DMS 273 (cell line): Measurements from ENCODE around the gene PLGLB2.
"Not testable (repeated sequence)": the region's sequence is repeated elsewhere in the genome, so short reads cannot be mapped to it uniquely, and the experiment has no call there.

Source experiments
- DNase-seq: peaks from one replicate; lab custom pipeline; 2025; ENCODE audit not compliant: unreplicated experiment; lab: John Stamatoyannopoulos, UW

The PLGLB2 gene

DNA sequence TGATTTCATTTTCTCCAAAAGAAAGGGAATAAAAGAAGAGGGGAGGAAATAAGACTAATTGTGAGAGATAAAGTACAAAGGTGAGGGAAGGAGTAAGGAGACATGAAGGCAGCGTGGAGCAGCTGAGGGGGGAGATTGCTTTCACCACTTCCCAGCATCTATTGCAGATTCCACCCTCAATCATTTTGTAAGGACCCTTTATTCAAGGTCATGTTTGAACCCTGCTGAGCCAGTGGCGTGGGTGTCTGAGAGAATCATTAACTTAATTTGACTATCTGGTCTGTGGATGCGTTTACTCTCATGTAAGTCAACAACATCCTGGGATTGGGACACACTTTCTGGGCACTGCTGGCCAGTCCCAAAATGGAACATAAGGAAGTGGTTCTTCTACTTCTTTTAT is at the start of gene PLGLB2:
Gene PLGLB2, plus strand, starts transcription at position 297 of the 400 bp plus-strand sequence. Its CDS starts 67 bp downstream, at position 364.
- not testable (repeated sequence) for DNase-seq

DNA sequence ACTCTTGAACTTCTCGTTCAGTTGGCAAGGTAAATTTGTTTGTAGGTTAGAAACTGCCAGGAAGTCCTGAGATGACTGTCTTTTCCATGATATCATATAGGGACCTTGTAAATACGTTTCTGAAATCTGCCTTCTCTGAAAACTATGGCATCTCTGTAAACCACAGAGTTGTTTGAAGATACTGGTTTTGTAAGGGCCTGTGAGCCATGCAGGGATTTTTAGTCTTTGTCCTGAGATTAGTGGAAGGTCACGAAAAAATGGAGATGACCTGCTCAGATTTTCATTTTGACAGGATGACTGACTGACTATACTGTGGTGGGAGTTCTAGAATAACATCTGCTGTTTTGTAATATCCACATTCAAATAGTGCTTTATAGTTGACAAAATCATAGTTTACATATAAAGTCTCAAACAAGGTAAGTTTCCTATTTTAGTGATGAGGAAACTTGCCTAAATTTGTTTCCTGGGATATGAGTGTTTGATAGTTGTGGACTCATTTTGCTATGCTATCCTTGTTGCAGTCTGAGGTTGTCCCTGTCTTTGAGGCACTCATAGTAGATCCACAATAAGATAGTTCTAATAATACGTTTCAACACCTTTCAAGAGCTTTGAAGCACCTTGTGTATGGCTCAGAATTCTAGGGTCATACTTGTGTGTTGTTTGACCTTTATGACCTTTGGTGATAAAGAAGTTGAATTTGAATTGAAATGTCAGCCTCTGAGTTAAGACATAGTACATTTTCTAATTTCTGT is 43.1 kb upstream of the PLGLB2 start:
- DNase-seq, result not testable (repeated sequence)

DNA sequence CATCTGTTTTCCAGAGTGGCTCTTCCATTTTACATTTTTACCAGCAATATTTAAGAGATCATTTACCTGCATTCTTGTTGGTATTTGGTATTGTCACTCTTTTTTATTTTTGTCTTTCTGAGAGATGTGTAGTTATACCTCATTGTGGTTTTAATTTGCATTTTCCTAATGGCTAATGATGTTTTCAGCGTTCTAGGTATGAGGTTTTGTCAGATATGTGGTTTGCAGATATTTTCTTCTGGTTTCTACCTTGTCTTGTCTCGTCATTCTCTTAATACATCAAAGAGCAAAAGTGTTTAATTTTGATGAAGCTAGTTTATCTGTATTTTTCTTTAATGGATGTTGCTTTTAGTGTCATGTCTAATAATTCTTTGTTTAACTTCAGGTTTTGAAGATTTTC is 39.5 kb upstream of the PLGLB2 start:
- DNase-seq, result not testable (repeated sequence)

DNA sequence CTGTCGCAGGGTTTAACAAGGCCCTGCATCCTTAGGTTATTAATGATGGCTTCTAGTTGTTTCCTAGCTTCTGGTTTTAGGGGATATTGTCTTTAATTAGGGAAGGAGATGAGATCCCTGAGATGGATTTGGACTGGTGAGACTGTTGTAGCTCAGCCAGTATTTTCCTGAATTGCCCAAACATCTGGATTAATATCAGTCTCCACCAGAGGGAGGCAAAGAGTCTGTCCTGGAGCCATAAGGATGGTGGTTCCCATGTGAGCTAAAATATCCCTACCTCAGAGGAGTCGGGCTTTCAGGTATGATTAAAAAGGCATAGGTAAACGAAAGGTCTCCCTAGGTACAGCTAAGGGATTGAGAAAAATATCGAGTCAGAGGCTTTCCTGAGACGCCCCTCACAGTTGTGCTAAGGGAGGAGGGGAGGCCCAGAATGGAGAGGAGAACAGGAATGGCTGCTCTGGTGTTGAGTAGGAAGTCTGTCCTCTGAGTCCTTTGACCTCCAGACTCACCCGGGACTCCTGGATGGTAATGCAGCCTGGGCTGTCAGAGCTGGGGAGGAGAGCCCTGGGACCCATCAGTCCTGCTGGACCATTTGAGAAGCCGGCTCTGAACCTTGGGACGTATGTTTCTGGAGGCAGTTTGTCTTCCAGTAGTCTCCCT is 19.8 kb upstream of the PLGLB2 start:
- not testable (repeated sequence) for DNase-seq

DNA sequence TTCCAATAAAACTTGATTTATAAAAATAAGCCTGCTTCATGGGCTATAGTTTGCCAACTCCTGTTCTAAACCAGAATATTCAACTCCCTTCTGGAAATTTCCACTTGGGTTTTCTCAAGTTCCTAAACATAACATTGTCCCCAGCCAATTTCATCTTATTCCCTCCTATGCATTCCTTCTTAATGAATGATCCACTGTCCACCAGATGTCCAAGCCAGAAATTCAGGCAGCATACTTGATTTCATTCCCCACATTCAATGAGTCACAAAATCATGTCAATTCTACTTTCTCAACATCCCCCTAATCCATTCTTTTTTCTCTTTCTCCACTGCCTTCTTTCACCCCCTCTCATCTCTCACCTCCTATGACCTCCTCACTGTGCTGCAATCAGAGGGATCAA is 7.0 kb upstream of the PLGLB2 start:
- DNase-seq, result not testable (repeated sequence)

DNA sequence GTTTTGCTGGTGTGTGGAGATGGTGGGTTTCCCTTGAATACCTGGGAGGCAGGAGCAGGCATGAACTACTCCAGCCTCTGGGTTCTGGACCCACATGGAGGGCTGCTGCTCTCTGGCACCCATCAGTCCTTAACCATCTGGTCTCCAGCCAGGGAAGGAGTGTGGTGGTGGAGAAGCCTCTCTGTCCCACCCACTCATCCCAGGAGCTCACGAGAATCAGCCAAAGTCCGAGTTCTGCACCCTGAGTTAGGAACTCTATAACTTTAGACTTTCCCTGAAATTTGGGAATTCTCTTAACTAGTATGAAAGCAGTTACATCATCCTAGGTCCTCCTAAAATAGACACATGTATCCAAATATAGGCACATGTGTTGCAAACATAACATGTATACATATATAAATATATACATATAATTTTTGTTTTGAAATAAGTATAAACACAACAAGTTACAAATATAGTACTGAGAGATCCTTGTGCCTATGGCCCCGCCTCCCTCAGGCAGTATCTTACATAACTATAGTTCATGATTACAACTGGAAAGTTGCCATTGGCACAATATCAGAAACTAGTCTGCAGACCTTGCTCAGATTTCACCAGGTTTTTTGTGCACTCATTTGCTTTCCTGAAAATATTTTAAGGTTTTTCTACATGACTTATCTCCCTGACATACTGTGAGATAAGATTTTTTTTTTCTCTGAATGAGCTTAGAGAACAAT is 5.3 kb upstream of the PLGLB2 start:
- not testable (repeated sequence) for DNase-seq

DNA sequence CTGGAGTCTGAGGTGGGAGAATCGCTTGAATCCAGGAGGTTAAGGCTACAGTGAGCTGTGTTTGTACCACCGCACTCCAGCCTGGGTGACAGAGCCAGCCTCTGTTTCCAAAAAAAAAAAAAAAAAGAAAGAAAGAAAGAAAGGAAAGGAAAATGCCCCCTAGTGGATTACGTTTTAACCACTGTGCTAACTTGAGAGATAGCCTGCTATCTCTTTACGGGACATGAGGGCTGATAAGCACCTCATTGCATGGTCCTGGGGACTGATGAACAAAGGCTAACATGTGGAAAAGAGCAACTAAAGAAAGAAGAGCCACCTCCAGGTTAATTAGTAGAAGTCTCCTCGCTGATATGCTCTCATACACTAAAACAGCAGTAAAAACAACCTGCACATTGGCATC is 4.2 kb upstream of the PLGLB2 start:
- not testable (repeated sequence) for DNase-seq

DNA sequence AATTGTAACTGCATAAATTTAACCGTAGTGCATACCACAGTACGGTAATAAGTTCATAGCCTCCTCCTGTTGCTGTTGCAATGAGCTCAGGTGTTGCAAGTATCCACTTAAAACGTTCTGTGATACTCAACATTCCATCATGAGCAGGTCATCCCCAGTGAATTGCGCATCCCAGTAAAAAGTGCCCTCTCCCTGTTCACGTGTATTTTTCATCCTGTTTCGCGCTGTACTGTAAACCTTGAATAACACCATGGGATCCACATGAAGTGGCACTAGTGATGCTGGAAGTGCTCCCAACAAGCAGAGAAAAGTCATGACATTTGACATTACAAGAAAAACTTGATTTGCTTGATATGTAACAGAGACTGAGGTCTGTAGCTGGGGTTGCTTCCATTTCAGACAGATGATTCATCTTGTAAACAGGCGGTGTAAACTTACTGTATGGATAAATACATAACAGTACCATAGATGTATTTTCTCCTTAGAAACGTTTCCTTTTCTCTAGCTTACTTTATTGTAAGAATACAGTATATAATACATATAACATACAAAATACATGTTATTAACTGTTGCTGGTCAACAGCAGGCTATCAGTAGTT is 2.4 kb upstream of the PLGLB2 start:
- not testable (repeated sequence) for DNase-seq

DNA sequence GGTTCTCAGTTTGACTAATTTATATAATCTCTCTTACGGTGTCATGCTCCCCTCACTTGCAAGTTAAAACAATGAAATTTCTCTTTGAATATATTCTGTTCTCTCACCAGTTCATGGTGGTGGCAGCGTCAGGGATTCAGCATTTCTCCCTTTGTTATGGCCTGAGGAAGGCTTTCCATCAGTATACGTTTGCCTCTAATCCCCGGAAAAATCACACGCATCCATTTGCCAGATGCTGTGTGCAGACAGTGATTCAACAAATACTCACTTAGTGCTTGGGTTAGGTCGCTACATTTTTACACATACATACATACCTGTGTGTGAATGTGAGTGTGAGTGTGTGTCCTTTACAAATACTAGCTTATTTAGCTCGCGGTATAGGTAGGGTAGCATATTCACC is 637 bp downstream of the PLGLB2 start:
- not testable (repeated sequence) for DNase-seq

DNA sequence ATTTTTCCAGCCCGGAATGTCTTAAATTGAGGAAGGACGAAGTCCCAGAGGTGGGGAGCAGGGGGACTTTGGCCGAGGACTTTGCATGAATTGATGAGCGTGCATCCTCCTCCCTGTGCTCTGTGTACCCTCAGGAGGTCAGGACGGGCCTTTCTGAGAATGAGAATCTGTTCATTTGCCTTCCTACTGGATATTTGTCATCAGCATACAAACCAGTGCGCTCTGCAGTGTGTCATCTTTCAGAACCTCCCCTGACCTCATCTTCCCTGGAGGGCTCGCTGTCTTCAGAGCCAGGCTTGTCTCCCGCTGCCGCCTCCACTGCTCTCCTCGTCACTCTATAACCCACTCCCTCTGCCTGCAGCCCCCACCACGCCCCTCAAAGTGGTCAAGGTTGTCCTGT is 2.7 kb downstream of the PLGLB2 start:
- DNase-seq, result not testable (repeated sequence)

DNA sequence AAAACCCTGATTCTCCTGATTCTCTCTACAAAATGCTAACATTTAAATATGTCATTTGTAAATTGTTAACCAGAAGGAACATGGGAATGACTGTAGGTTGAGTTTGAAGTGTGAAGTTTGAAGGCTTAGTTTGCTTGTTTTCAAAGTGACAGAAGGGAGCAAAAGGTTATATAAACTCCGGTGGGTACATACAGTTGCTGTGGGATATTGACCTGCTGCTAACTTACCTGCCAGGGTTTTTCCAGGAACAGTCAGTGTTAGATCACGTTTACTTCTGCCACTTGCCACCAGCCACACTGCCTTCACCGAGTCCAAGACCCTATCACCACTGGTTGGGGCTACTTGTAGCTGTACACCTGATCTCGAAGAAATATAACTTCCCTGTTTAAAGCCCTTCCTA is 6.9 kb downstream of the PLGLB2 start:
- not testable (repeated sequence) for DNase-seq
